ENCODE results near the gene HOXD4.

Gene HOXD4

DNA sequence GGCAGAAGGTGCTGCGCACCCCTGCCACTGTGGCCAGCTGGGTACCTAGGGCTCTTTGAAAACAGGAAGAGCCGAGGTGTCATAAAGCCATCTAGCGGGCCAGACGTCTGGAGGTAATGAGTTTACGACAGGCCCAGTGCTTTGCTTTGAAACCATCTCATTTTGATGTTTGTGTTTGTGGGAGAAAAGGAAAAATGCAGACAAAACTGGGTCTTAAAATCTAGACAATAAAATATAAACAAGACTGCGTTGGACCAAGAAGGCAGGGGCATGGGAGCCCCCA lies 25.6 kb upstream of the HOXD4 start:
- Mint-ChIP-seq H3K27ac (peak overlapping the region; percentile 100), H3K27me3 (ENCODE audit: low read depth, poor library complexity) (peaks cover 5% of the 10 kb centered on the region), H3K9me3 (no peaks in the 10 kb centered on the region), H3K36me3 (ENCODE audit: low read depth) (peaks cover 13% of the 10 kb centered on the region), H3K4me1 (peaks cover 53% of the 10 kb centered on the region), H3K4me3 (peak overlapping the region; percentile 95)
- TF ChIP-seq, protein P1, sequence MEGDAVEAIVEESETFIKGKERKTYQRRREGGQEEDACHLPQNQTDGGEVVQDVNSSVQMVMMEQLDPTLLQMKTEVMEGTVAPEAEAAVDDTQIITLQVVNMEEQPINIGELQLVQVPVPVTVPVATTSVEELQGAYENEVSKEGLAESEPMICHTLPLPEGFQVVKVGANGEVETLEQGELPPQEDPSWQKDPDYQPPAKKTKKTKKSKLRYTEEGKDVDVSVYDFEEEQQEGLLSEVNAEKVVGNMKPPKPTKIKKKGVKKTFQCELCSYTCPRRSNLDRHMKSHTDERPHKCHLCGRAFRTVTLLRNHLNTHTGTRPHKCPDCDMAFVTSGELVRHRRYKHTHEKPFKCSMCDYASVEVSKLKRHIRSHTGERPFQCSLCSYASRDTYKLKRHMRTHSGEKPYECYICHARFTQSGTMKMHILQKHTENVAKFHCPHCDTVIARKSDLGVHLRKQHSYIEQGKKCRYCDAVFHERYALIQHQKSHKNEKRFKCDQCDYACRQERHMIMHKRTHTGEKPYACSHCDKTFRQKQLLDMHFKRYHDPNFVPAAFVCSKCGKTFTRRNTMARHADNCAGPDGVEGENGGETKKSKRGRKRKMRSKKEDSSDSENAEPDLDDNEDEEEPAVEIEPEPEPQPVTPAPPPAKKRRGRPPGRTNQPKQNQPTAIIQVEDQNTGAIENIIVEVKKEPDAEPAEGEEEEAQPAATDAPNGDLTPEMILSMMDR (IDR thresholded peaks at IDR 0.05), result no peak
- no peak for DNase-seq

DNA sequence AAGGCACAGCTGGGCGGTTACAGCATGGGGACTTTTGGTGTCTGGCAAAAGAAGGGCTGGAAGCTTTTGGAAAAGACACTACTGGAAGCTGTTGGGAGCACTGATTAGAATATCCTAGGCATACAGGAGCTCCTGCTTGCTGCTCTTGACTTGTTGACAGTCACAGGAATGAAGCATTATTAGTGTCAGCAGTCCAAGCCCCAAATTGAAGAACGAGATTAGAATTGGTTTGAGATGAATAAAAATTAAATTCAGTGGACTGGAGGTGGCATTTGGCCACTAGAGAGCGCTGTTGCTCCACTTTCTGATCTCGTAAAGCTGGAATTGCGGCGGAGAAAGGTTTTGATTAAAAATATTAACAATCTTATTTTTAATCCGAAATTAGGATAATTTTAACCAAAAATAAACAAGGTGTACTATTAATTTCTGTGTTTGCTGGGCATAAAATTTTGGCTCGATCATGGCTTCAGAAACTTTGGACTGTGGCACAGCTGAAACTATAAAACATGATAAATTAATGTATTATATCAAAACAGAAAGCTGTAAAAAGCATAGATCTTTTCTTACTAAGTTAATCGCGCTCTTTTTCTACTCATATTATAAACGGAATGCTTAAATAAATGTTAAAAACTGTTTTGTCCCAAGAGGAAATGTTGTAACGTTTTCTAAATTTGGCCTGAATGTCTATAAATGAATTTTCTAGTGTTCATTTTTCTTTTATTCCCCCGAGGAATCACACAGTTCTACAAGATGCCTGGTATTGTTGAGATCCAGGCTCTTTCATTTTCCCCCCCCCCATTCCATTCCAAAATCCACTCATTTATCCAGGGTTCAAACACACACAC lies 24.2 kb upstream of the HOXD4 start:
- DNase-seq, result peak; percentile 85
- TF ChIP-seq, protein P1 (IDR thresholded peaks at IDR 0.05), result peak; percentile 95
- H3K4me1 Mint-ChIP-seq, result peaks cover 48% of the 10 kb centered on the region
- peak overlapping the region; percentile 100 for H3K27ac Mint-ChIP-seq
- peaks cover 2% of the 10 kb centered on the region for H3K27me3 Mint-ChIP-seq (ENCODE audit: low read depth, poor library complexity)
- H3K9me3 Mint-ChIP-seq, result no peaks in the 10 kb centered on the region
- peaks cover 18% of the 10 kb centered on the region for H3K36me3 Mint-ChIP-seq (ENCODE audit: low read depth)
- H3K4me3 Mint-ChIP-seq, result peak overlapping the region; percentile 95

DNA sequence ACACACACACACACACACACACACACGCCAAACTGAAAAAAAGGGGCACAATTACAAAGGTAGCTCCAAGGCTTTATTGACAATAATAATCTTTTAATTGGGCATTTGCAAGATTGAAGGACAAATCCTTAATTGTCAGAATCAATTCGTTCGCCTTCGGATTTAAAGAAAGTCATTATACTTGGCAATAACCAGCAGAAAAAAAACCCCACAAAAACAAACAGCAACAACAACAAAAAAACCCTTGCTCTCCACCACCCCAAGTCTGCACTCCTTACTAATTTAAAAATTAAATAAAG lies 23.6 kb upstream of the HOXD4 start:
- no peak for DNase-seq
- TF ChIP-seq, protein P1 (IDR thresholded peaks at IDR 0.05), result no peak
- peak overlapping the region; percentile 100 for H3K27ac Mint-ChIP-seq
- H3K4me1 Mint-ChIP-seq, result peaks cover 49% of the 10 kb centered on the region
- peaks cover 5% of the 10 kb centered on the region for H3K27me3 Mint-ChIP-seq (ENCODE audit: low read depth, poor library complexity)
- no peaks in the 10 kb centered on the region for H3K9me3 Mint-ChIP-seq
- H3K4me3 Mint-ChIP-seq, result peak overlapping the region; percentile 95
- peaks cover 22% of the 10 kb centered on the region for H3K36me3 Mint-ChIP-seq (ENCODE audit: low read depth)

DNA sequence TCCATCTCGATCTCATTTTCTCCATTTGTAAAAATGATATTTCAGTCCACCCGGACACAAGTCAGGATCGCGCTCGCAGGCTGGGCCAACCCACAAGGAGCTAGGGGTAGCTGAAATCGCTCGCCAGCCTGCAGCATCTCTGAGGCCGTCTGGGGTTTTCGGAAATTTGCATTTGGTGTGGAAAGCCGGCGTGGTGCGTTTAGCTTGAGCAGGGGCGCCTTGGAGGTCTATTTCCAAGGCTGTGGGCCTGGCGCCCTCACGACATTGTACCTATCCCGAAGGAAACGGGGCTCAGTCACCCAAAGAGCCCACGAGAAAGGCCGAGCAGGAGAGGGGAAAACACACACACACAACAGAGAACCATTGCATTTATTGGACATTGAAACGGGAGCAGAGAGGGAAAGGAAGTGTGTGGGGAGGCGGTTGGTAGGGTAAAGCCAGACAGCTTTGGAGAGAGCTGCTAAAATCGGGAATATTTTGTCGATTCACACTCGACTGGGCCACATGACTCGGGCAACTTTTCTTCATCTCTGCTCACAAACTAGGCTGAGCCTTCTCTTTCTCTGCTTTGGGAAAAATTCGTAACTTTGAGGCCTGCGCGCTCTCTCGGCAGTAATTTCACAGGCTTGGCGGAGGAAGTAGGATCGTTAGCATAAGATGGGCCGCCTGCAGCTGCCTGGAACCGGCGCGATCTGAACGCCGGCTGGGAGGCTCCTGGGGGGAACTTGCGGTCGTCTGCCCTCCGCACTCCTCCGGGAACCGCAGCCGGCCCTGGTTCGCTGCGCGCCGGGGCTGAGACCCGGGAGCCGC lies 23.0 kb upstream of the HOXD4 start:
- no peak for DNase-seq
- Mint-ChIP-seq H3K27ac (peak overlapping the region; percentile 100), H3K4me1 (peaks cover 54% of the 10 kb centered on the region), H3K9me3 (no peaks in the 10 kb centered on the region), H3K27me3 (ENCODE audit: low read depth, poor library complexity) (peaks cover 7% of the 10 kb centered on the region), H3K4me3 (peak overlapping the region; percentile 95), H3K36me3 (ENCODE audit: low read depth) (peaks cover 22% of the 10 kb centered on the region)
- TF ChIP-seq, protein P1 (IDR thresholded peaks at IDR 0.05), result no peak

DNA sequence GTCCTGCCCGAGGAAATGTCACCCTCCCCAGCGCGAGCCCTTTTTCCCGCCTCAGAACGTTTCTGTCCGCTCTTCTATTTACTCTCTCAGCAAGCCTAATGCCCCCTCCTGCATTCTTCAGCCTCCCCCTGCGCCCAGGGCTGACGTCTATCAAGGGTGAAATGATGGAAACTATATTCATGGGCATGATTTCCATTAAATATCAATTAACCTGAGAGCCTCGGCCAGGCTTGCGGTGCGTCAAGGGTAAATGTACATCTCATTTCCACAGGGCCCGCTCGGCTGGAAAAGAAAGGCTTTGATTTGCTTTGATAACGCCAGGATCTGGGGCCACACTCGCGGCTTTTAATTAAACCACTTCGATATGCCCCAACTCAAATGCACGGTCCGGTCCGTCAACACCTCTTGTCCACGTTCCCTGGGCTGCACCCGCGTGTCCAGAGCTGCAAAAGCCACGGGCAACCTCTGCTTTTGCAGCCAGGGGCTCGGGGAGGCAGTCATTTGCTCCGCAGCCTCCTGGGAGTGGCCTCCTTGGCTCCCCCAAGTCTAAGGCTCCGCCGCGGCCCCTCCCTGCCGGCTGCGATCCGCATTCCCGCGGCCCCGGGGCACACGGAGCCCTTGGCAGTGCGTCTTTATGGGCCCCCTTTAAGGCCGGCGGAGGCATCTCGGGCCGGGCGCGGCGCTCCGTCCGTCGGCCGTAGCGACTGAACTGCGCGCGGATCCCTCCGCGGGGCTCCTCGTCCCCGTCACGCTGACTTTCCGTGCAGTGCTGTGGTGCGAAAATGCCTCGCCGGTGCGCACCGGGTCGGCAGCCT lies 22.2 kb upstream of the HOXD4 start, which contains the start of gene HOXD8:
Gene HOXD8, plus strand, starts transcription at position 724 of the 815 bp plus-strand sequence. CDS start 662 bp downstream, outside the sequence.
- H3K36me3 Mint-ChIP-seq (ENCODE audit: low read depth), result peaks cover 16% of the 10 kb centered on the region
- H3K9me3 Mint-ChIP-seq, result no peaks in the 10 kb centered on the region
- peak; percentile 80 for DNase-seq
- TF ChIP-seq, protein P1 (IDR thresholded peaks at IDR 0.05), result no peak
- peak within 1 kb of the TSS; percentile 100 for H3K4me3 Mint-ChIP-seq
- H3K27me3 Mint-ChIP-seq (ENCODE audit: low read depth, poor library complexity), result peaks cover 7% of the 10 kb centered on the region
- H3K4me1 Mint-ChIP-seq, result peaks cover 62% of the 10 kb centered on the region
- peak within 1 kb of the TSS; percentile 100 for H3K27ac Mint-ChIP-seq
